Subcutaneous adipose tissue (tissue), 4 donors: Measurements from ENCODE around the gene PRKCB. TPM values are rescaled to one million over a fixed set of nuclear protein-coding genes. Genes with fewer than 3 reads are reported as not detected.

ENCODE experiments used
- total RNA-seq, 4 donors: library from RNA; depleted of rRNA; stranded (reverse); fragments of >200 nt; gene quantifications; one replicate each; pipeline ENCODE4 v1.1.0, GENCODE V29; 2016
- TF ChIP-seq, protein P1 (sequence below): fragments of 450-650 bp; IDR thresholded peaks from one replicate; pipeline ENCODE4 v1.5.1; 2016; ENCODE audit warnings: low read depth, mild to moderate bottlenecking, control low read depth, antibody characterized with exemption, moderate library complexity

The PRKCB gene
- total RNA-seq, 4 donors from 2014 or later, result 3.4 to 16.5 (median 5.7) TPM

DNA sequence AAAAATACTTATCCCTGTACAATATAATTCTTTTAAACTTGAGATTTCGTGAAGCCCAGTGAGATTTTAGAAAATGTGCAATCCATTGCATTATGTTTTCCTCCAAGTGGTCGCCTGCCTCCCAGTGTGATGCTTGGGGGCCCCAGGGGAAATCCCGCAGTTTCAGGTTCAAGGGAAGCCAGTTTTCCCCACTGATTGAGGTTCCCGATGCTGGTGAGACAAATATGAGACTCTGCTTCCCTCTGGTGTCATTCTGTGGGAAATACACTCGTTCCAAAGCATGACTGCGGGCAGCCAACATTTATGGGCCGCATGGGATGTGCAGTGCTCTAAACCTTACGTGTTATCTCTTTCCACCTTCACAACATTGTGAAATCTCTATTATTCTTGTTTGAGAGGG is 200.8 kb downstream of the PRKCB start:
- TF ChIP-seq, protein P1, sequence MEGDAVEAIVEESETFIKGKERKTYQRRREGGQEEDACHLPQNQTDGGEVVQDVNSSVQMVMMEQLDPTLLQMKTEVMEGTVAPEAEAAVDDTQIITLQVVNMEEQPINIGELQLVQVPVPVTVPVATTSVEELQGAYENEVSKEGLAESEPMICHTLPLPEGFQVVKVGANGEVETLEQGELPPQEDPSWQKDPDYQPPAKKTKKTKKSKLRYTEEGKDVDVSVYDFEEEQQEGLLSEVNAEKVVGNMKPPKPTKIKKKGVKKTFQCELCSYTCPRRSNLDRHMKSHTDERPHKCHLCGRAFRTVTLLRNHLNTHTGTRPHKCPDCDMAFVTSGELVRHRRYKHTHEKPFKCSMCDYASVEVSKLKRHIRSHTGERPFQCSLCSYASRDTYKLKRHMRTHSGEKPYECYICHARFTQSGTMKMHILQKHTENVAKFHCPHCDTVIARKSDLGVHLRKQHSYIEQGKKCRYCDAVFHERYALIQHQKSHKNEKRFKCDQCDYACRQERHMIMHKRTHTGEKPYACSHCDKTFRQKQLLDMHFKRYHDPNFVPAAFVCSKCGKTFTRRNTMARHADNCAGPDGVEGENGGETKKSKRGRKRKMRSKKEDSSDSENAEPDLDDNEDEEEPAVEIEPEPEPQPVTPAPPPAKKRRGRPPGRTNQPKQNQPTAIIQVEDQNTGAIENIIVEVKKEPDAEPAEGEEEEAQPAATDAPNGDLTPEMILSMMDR, result no peak

GRCh38 chr16:24037335-24037734 is 201.6 kb downstream of the PRKCB start:
- TF ChIP-seq, protein P1, result no peak

DNA sequence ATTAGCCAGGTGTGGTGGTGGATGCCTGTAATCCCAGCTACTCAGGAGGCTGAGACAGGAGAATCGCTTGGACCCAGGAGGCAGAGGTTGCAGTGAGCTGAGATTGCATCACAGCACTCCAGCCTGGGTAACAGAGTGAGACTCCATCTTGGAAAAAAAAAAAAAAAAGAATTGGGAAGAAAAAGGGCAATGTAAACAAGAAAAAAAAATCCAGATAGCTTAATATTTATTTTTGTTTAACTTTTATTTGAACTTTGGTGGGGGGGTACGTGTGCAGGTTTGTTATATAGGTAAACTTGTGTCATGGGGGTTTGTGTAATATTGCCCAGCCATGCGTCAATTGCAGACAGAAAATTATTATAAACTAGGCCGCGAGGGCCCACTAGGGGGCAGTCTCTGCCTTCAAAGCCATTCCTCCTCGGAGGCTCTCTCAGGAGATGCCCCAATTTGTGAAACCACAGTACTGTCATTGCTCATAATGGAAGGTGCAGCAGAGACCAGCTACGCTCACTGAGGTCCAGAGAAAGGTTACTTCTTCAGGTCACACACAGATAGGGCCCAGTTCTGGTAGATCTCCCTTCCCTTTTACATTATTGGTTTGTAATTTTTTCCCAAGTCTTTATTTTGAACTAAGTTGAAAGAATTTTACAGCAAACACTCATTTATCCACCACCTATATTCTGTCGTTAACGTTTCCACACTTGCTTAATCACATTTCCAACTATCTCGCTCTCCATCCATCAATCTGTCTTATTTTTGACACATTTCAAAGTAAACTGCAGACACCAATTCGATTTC is 206.2 kb downstream of the PRKCB start:
- TF ChIP-seq, protein P1, result no peak

DNA sequence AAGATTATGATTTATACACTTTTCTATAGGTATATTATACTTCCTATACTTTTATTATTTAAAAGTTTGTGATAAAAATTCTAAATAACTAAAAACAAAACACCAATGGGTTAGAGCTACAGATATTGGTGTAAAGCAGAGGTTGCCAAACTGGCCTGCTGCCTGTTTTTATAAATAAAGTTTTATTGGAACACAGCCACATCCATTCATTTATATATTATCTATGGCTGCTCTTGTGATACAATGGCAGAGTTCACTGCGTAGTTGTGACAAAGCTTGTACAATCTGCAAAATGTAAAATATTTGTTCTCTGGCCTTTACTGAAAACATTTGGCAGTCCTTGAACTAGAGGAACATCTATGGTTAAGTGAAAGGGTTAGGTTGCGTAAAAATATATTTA is 208.7 kb downstream of the PRKCB start:
- TF ChIP-seq, protein P1, result no peak

DNA sequence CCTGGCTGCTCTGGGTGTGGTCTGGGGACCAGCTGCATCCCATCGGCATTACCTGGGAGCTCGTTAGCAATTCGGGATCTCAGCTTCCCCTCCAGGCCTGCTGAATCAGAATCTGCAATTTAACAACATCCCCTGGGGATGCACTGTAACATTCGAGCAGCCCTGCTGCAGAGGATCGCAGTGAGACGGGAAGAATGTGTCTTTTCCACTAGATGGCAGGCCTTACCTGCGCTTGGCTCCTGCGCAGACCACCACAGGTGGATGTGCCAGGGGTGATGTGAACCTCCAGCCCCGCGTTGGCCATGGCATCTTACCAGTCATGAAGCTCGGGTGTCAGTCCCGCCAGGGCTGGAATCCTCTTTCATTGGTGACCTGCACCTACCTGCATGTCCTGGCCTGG is 209.9 kb downstream of the PRKCB start:
- TF ChIP-seq, protein P1, result no peak

DNA sequence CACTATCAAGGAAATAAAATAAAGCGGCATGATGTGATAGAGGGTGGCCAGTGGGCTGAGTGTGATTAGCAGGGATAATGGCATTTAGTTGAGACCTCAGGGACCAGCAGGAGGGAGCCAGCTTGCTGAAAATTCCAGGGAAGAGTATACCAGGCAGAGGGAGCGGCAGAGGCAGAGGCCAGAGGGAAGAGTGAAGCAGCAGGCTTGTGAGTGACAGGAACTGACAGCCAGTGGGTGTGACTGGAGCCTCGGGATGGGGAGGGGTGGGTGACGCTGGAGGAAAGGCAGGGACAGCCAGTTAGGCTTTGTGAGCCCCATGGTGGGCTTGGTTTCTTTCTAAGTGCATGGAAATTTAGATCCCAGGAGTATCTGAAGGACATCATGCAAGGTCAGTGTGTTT is 210.7 kb downstream of the PRKCB start:
- TF ChIP-seq, protein P1, result no peak

- TF ChIP-seq, protein P1, result no peak
Observed at GRCh38 chr16:24049113-24049512, 213.3 kb downstream of the PRKCB start.
